CD4-positive, alpha-beta T cell (primary cell): ENCODE measurements around the gene ZNF516. TPM values are rescaled to one million over a fixed set of nuclear protein-coding genes. Genes with fewer than 3 reads are reported as not detected.

Experiments
- ATAC-seq: fragments of 200-7000 bp; cut with Tn5 transposase; one replicate; pipeline ENCODE4 v1.10.0; 2022; ENCODE audit warnings: mild to moderate bottlenecking; ENCODE audit not compliant: poor library complexity
- CTCF ChIA-PET: fragments of 350-600 bp; sonication (Branson Sonifier 250); formaldehyde crosslinking; loops from one replicate; lab custom pipeline; 2021; ENCODE audit warnings: antibody characterized with exemption, inconsistent platforms; lab: Charles Lee
- POLR2A ChIA-PET: fragments of 350-600 bp; sonication (Branson Sonifier 250); formaldehyde crosslinking; loops from one replicate; lab custom pipeline; 2021; ENCODE audit warnings: antibody characterized with exemption, inconsistent platforms; lab: Charles Lee
- DNase-seq, 14 experiments: peaks; one replicate each; pipeline ENCODE4 v3.0.0-alpha.2; 2013 to 2020; ENCODE audit warnings: mixed read lengths in 2 of 14
- H3K27ac ChIP-seq, 2 donors: one replicate each; pipeline versions ENCODE4 v1.5.1 to v1.7.0; 2013; ENCODE audit warnings: low read length in 2 of 2, low read depth in 1 of 2, mild to moderate bottlenecking in 1 of 2
- H3K27me3 ChIP-seq, 2 experiments: 1 replicate in 1 of 2; 2 replicates in 1 of 2; pipeline versions ENCODE4 v1.6.1 to v1.7.0; 2013; ENCODE audit warnings: low read length in 2 of 2, control low read depth in 1 of 2, mild to moderate bottlenecking in 1 of 2, moderate library complexity in 1 of 2; ENCODE audit not compliant: insufficient read depth in 2 of 2, control insufficient read depth in 1 of 2
- H3K36me3 ChIP-seq: one replicate; pipeline ENCODE4 v1.6.1; 2013; ENCODE audit warnings: low read length, control low read depth; ENCODE audit not compliant: insufficient read depth
- H3K4me1 ChIP-seq: one replicate; pipeline ENCODE4 v1.6.1; 2013; ENCODE audit warnings: low read length, control low read depth; ENCODE audit not compliant: insufficient read depth
- H3K4me3 ChIP-seq: one replicate; pipeline ENCODE4 v1.5.1; 2013; ENCODE audit warnings: mild to moderate bottlenecking, low read length, moderate library complexity
- H3K9me3 ChIP-seq, 2 experiments: 1 replicate in 1 of 2; 2 replicates in 1 of 2; pipeline versions ENCODE4 v1.6.1 to v1.7.0; 2013; ENCODE audit warnings: low read length in 2 of 2, mild to moderate bottlenecking in 2 of 2, control low read depth in 1 of 2, moderate library complexity in 1 of 2; ENCODE audit not compliant: control insufficient read depth in 1 of 2, insufficient read depth in 1 of 2
- H3K27ac Mint-ChIP-seq: one replicate; pipeline ENCODE4 v1.8.0; 2020; ENCODE audit warnings: mixed read lengths
- H3K27me3 Mint-ChIP-seq: one replicate; pipeline ENCODE4 v1.8.0; 2021; ENCODE audit warnings: mixed read lengths
- H3K36me3 Mint-ChIP-seq: one replicate; pipeline ENCODE4 v1.8.0; 2021; ENCODE audit warnings: low read depth, mixed read lengths
- H3K4me1 Mint-ChIP-seq: one replicate; pipeline ENCODE4 v1.8.0; 2021; ENCODE audit warnings: low read depth, mixed read lengths
- H3K4me3 Mint-ChIP-seq: one replicate; pipeline ENCODE4 v1.8.0; 2020; ENCODE audit warnings: mild to moderate bottlenecking, mixed read lengths
- H3K9me3 Mint-ChIP-seq: one replicate; pipeline ENCODE4 v1.8.0; 2020; ENCODE audit warnings: mixed read lengths
- intact Hi-C, 2 experiments: fragments of 100-400 bp; cut with DNase I in 1 of 2; cut with micrococcal nuclease in 1 of 2; formaldehyde crosslinking; loops; one replicate each; pipeline versions ENCODE4 v1.15.1 to v1.9.0; 2023 to 2025; cut with DNase I, micrococcal nuclease
- total RNA-seq, 174 experiments: library from RNA in 2 of 174; stranded (reverse) in 2 of 174; gene quantifications; one replicate each; pipeline ENCODE4 v1.2.3 and lab custom pipeline; 2021 to 2026
- TF ChIP-seq, protein P1 (sequence below): fragments of 200-600 bp; IDR thresholded peaks from one replicate; pipeline ENCODE4 v1.8.0; 2022; ENCODE audit warnings: antibody characterized with exemption, mild to moderate bottlenecking

Gene ZNF516
- total RNA-seq, 2 experiments from 2014 or later = 22.4 to 29.3 TPM

DNA sequence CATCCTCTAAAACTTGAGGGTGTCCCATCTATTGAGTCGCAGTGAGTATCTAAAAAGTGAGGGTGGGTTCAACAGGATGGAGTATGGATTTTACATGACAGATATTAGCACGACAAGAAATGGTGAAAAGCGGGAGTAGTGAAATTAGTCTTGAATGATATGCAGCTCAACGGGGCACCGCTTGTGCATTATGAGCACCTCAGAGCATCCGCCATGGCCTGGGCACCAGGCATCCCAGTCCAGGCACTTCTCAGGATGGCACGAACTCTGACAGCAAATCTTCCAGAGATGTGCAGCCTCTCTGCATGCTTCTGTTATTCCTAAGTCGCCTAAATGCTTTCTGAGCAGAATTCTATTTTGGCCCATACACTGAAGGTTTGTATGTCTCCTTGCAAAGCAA, 57.1 kb downstream of the ZNF516 start:
- TF ChIP-seq, protein P1, sequence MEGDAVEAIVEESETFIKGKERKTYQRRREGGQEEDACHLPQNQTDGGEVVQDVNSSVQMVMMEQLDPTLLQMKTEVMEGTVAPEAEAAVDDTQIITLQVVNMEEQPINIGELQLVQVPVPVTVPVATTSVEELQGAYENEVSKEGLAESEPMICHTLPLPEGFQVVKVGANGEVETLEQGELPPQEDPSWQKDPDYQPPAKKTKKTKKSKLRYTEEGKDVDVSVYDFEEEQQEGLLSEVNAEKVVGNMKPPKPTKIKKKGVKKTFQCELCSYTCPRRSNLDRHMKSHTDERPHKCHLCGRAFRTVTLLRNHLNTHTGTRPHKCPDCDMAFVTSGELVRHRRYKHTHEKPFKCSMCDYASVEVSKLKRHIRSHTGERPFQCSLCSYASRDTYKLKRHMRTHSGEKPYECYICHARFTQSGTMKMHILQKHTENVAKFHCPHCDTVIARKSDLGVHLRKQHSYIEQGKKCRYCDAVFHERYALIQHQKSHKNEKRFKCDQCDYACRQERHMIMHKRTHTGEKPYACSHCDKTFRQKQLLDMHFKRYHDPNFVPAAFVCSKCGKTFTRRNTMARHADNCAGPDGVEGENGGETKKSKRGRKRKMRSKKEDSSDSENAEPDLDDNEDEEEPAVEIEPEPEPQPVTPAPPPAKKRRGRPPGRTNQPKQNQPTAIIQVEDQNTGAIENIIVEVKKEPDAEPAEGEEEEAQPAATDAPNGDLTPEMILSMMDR = no peak
- POLR2A ChIA-PET = no interaction called here

DNA sequence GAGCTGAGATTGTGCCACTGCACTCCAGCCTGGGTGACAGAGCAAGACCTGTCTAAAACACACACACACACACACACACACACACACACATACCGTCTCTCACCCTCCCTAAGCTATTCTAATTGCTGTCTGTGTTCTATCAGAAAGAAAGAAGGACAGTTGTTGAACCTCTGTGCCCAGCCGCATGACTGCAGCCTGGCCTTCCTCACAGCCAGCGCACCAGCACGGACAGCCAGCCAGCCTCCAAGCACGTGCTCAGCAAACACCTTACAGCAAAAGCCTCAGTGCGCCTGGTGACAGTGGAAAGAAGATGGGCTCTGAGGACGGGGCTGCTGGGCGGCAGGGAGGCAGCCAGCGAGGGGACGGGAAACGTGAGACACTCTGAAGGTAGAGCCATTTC, 58.0 kb downstream of the ZNF516 start:
- Mint-ChIP-seq H3K27ac (no peak overlapping the region), H3K9me3 (no peaks in the 10 kb centered on the region), H3K4me1 (peaks cover 4% of the 10 kb centered on the region), H3K4me3 (no peak overlapping the region), H3K27me3 (no peaks in the 10 kb centered on the region), H3K36me3 (peaks cover 66% of the 10 kb centered on the region)
- H3K4me1 ChIP-seq = no peaks in the 10 kb centered on the region
- H3K9me3 ChIP-seq = peaks cover 0 to under 1% of the 10 kb centered on the region in 2 experiments
- H3K27ac ChIP-seq = no peak overlapping the region
- H3K4me3 ChIP-seq = no peak overlapping the region
- ChIA-PET POLR2A (no interaction called here), CTCF (interaction anchor here (1.3 kb wide), 1 partner anchor 38 kb away, joined by 5 read pairs; no protein-coding TSS in a partner anchor)
- ATAC-seq (no peak), DNase-seq (no peak)
- intact Hi-C loops = no loop called here
- H3K36me3 ChIP-seq = no peaks in the 10 kb centered on the region
- TF ChIP-seq, protein P1 = no peak
- H3K27me3 ChIP-seq = no peaks in the 10 kb centered on the region

More for the DNA sequence above, 57.1 kb downstream of the ZNF516 start:
- H3K27me3 ChIP-seq = no peaks in the 10 kb centered on the region
- peaks cover 3% of the 10 kb centered on the region for H3K36me3 ChIP-seq
- H3K9me3 ChIP-seq = peaks cover 0 to 4% of the 10 kb centered on the region in 2 experiments
- no peak overlapping the region for H3K4me3 ChIP-seq
- H3K4me1 ChIP-seq = no peaks in the 10 kb centered on the region
- H3K27ac ChIP-seq = no peak overlapping the region
- intact Hi-C loops = no loop called here
- Mint-ChIP-seq H3K4me1 (no peaks in the 10 kb centered on the region), H3K27me3 (no peaks in the 10 kb centered on the region), H3K9me3 (no peaks in the 10 kb centered on the region), H3K27ac (no peak overlapping the region), H3K36me3 (peaks cover 57% of the 10 kb centered on the region), H3K4me3 (no peak overlapping the region)
- ATAC-seq (no peak), DNase-seq (no peak)
- CTCF ChIA-PET = no interaction called here

DNA sequence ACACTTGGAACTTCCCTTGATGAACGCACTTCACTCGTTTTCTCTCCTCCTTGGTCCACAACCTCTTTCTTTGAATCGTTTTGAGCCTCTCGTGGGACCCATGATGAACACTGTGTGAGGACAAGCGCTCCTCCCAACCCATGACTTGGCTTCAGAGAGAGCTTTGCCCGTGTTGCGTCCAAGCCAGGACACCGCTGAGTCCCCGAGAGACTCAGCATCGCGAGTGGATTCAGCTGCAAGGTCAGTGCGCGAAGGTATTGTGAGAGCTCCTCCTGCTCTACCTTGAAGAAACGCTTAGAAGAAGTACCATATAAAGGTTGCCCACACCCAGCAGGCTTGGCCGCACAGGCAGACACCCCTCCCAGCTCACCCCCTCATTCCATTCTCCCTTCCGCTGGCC, 58.7 kb downstream of the ZNF516 start:
- no peak overlapping the region for H3K4me3 ChIP-seq
- POLR2A ChIA-PET = no interaction called here
- no peaks in the 10 kb centered on the region for H3K4me1 ChIP-seq
- Mint-ChIP-seq H3K36me3 (peaks cover 66% of the 10 kb centered on the region), H3K4me1 (peaks cover 9% of the 10 kb centered on the region), H3K27me3 (no peaks in the 10 kb centered on the region), H3K4me3 (no peak overlapping the region), H3K27ac (no peak overlapping the region), H3K9me3 (no peaks in the 10 kb centered on the region)
- TF ChIP-seq, protein P1 = no peak
- CTCF ChIA-PET = interaction anchor here (1.3 kb wide), 1 partner anchor 38 kb away, joined by 5 read pairs; no protein-coding TSS in a partner anchor
- no peaks in the 10 kb centered on the region for H3K9me3 ChIP-seq
- ATAC-seq (no peak), DNase-seq (no peak)
- intact Hi-C loops = no loop called here
- H3K36me3 ChIP-seq = no peaks in the 10 kb centered on the region
- no peaks in the 10 kb centered on the region for H3K27me3 ChIP-seq
- no peak overlapping the region for H3K27ac ChIP-seq
